Psoas muscle (tissue), 8 donors: Measurements from ENCODE around the gene STRBP. TPM values are rescaled to one million over a fixed set of nuclear protein-coding genes. Genes with fewer than 3 reads are reported as not detected.

Experiments
- ATAC-seq, 4 donors: fragments of 200-7000 bp; cut with Tn5 transposase; one replicate each; pipeline ENCODE4 v1.9.1; 2020; ENCODE audit warnings: moderate library complexity in 3 of 4, mild to moderate bottlenecking in 2 of 4
- DNase-seq, 2 donors: peaks; one replicate each; pipeline ENCODE4 v3.0.0-alpha.2; 2020
- H3K27ac ChIP-seq: fragments of 200-600 bp; one replicate; pipeline ENCODE4 v1.8.0; 2022
- H3K27me3 ChIP-seq, 3 donors: fragments of 200-600 bp in 1 of 3; one replicate each; pipeline versions ENCODE4 v1.6.1 to v1.8.0; 2013 to 2022; ENCODE audit warnings: low read length in 2 of 3, mild to moderate bottlenecking in 2 of 3, moderate library complexity in 1 of 3; ENCODE audit not compliant: insufficient read depth in 3 of 3
- H3K36me3 ChIP-seq, 2 donors: fragments of 200-600 bp in 1 of 2; one replicate each; pipeline versions ENCODE4 v1.6.1 to v1.8.0; 2013 to 2022; ENCODE audit warnings: low read depth in 1 of 2, mild to moderate bottlenecking in 1 of 2, moderate library complexity in 1 of 2; ENCODE audit not compliant: insufficient read depth in 1 of 2
- H3K4me1 ChIP-seq: fragments of 200-600 bp; one replicate; pipeline ENCODE4 v1.8.0; 2022
- H3K4me3 ChIP-seq: fragments of 200-600 bp; one replicate; pipeline ENCODE4 v1.8.0; 2022; ENCODE audit warnings: mild to moderate bottlenecking
- H3K9me3 ChIP-seq: fragments of 200-600 bp; one replicate; pipeline ENCODE4 v1.8.0; 2022
- WGBS, 3 donors: extraction: QIAGEN DNeasy Blood & Tissue Kit; methylation state at CpG; one replicate each; pipeline versions ENCODE4 v1.1.6 to v1.1.7; 2013; 5-methylcytosine and 5-hydroxymethylcytosine counted together
- intact Hi-C, 2 donors: fragments of 100-400 bp; cut with DNase I; formaldehyde crosslinking; loops; one replicate each; pipeline versions ENCODE4 v1.11.0 to v1.14.2; 2022
- polyA plus RNA-seq, 3 donors: library from polyadenylated mRNA; stranded (reverse); fragments of 200-250 nt; gene quantifications; one replicate each; pipeline ENCODE4 v1.2.3, GENCODE V29; 2013
- total RNA-seq, 4 donors: library from RNA; stranded (reverse); fragmentation: NEBNext Ultra II Directional in 2 of 4; extraction: Animal tissue kit (Norgen Biotek cat#: 25700) in 2 of 4; gene quantifications; one replicate each; pipeline versions ENCODE4 v1.2.1 to v1.2.4, GENCODE V29; 2021 to 2023
- TF ChIP-seq, protein P1 (sequence below): fragments of 200-600 bp; IDR thresholded peaks from one replicate; pipeline ENCODE4 v1.8.0; 2022; ENCODE audit warnings: antibody characterized with exemption
- donor health status: healthy with polysubstance abuse.
- donor health status: DM: no; HTN: no; CAD: no; lungs with moderate emphysema.
- donor health status: Bipolar disorder and iron deficiency.
- donor health status: healthy.
- donor health status: DM: yes; HTN: yes; CAD: no.
- donor health status: DM: no; HTN: no; CAD: no.
- donor health status: DM: no; HTN: no; CAD: no.
- donor health status: DM: yes; HTN: yes; CAD: no.

Gene STRBP
- total and polyA plus RNA-seq, 7 donors, result 3.8 to 8.5 (median 6.2) TPM

DNA sequence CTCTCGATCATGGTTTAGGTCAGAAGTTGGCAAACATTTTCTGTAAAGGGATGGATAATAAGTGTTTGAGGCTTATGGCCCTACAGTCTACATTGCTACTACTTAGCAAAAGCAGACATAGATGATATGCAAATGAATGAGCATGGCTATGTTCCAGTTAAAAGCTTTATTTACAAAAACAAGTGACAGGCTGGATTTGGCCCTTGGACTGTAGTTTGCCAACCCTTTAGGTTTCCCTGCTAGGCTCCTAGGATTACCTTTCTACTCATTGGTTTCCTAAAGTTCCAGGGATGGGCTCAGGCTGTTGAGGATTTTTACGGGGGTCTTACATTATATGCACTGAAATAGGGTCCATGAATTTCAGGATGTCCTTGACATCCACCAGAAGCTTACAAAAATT, 177.4 kb downstream of the STRBP start:
- Histone ChIP-seq H3K4me3 (no peak overlapping the region), H3K4me1 (no peaks in the 10 kb centered on the region), H3K27me3 (no peaks in the 10 kb centered on the region), H3K36me3 (peaks cover 9 to 81% of the 10 kb centered on the region in 2 donors), H3K27ac (no peak overlapping the region), H3K9me3 (no peaks in the 10 kb centered on the region)
- 87 to 98% (median 92%) methylated on average over 2 of the region's 2 CpGs for WGBS, 3 donors
- TF ChIP-seq, protein P1, sequence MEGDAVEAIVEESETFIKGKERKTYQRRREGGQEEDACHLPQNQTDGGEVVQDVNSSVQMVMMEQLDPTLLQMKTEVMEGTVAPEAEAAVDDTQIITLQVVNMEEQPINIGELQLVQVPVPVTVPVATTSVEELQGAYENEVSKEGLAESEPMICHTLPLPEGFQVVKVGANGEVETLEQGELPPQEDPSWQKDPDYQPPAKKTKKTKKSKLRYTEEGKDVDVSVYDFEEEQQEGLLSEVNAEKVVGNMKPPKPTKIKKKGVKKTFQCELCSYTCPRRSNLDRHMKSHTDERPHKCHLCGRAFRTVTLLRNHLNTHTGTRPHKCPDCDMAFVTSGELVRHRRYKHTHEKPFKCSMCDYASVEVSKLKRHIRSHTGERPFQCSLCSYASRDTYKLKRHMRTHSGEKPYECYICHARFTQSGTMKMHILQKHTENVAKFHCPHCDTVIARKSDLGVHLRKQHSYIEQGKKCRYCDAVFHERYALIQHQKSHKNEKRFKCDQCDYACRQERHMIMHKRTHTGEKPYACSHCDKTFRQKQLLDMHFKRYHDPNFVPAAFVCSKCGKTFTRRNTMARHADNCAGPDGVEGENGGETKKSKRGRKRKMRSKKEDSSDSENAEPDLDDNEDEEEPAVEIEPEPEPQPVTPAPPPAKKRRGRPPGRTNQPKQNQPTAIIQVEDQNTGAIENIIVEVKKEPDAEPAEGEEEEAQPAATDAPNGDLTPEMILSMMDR, result no peak
- intact Hi-C loops, result no loop called here
- ATAC-seq (no peak), DNase-seq (no peak)

DNA sequence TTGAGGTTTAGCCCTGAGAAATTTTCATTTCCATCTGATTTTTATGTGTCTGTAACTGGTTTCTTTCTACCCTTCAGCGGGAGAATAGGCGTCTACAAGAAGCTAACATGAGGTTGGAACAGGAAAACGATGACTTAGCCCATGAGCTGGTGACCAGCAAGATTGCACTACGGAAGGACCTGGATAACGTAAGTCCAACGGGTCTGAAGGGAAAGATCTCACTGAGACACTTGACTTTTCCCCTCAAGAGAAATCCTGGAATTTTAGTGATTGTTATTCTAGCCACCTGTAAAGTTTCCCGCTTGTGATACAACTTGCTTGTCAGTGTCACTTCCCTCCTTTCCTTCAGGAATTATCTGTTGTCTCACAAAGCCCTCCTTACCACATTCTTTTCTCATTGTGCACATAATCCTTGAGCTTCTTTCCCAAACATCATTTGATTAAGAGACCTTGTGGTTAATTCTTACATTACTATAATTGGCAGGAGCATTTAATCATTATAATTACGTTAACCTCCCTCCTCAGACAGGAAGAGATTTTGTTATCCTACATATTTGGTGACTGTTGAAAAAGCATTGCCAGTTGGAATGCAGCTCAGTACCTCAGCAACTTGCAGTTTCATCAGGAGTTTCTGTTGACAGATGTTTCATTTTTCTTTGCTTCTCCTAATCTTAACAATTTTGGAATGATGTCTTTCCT, 178.0 kb downstream of the STRBP start:
- H3K36me3 ChIP-seq, result peaks cover 9 to 82% of the 10 kb centered on the region in 2 donors
- 92 to 94% (median 93%) methylated on average over 8 of the region's 8 CpGs for WGBS, 3 donors
- no peaks in the 10 kb centered on the region for H3K4me1 ChIP-seq
- TF ChIP-seq, protein P1, result no peak
- no peak overlapping the region for H3K4me3 ChIP-seq
- intact Hi-C loops, result no loop called here
- no peak for DNase-seq
- no peaks in the 10 kb centered on the region for H3K27me3 ChIP-seq
- ATAC-seq, result no peak
- H3K27ac ChIP-seq, result no peak overlapping the region
- H3K9me3 ChIP-seq, result no peaks in the 10 kb centered on the region

GRCh38 chr9:123089790-123090189, 178.6 kb downstream of the STRBP start:
- TF ChIP-seq, protein P1, result no peak
- H3K27ac ChIP-seq, result no peak overlapping the region
- H3K4me3 ChIP-seq, result no peak overlapping the region
- no peaks in the 10 kb centered on the region for H3K27me3 ChIP-seq
- peaks cover 9 to 83% of the 10 kb centered on the region in 2 donors for H3K36me3 ChIP-seq
- 97 to 99% (median 97%) methylated on average over 5 of the region's 5 CpGs for WGBS, 3 donors
- H3K9me3 ChIP-seq, result no peaks in the 10 kb centered on the region
- intact Hi-C loops, result loop anchor here in 1 of 2 donors (10.0 kb wide), 1 partner anchor 65 kb away; no protein-coding TSS in a partner anchor
- DNase-seq, result no peak
- no peaks in the 10 kb centered on the region for H3K4me1 ChIP-seq
- ATAC-seq, result no peak

- DNase-seq (no peak), ATAC-seq (no peak)
- intact Hi-C loops, result loop anchor here in 1 of 2 donors (10.0 kb wide), 1 partner anchor 66 kb away; no protein-coding TSS in a partner anchor
- Histone ChIP-seq H3K27me3 (no peaks in the 10 kb centered on the region), H3K36me3 (peaks cover 9 to 83% of the 10 kb centered on the region in 2 donors), H3K27ac (no peak overlapping the region), H3K4me1 (no peaks in the 10 kb centered on the region), H3K4me3 (no peak overlapping the region), H3K9me3 (no peaks in the 10 kb centered on the region)
- TF ChIP-seq, protein P1, result no peak
- WGBS, 3 donors, result 82 to 94% (median 88%) methylated on average over 1 of the region's 1 CpG
Observed at GRCh38 chr9:123089040-123089439, 179.3 kb downstream of the STRBP start.
